Heart left ventricle (tissue), 16 donors: Measurements from ENCODE around the gene TTR. TPM values are rescaled to one million over a fixed set of nuclear protein-coding genes. Genes with fewer than 3 reads are reported as not detected.

Experiments used
- ATAC-seq, 4 donors: fragments of 200-7000 bp; cut with Tn5 transposase; one replicate each; pipeline ENCODE4 v1.9.1; 2020 to 2022; ENCODE audit warnings: moderate library complexity in 4 of 4, mild to moderate bottlenecking in 3 of 4, moderate number of reproducible peaks in 1 of 4
- DNase-seq, 5 donors: peaks; one replicate each; pipeline ENCODE4 v3.0.0-alpha.2; 2020
- H3K27ac ChIP-seq, 12 donors: fragments of 200-600 bp; sonication (generic) in 4 of 12; one replicate each; pipeline versions ENCODE4 v1.5.0 to v1.8.0; 2016 to 2022; ENCODE audit warnings: mild to moderate bottlenecking in 2 of 12
- H3K27me3 ChIP-seq, 9 donors: fragments of 200-600 bp; sonication (generic) in 2 of 9; one replicate each; pipeline versions ENCODE4 v1.5.1 to v1.8.0; 2016 to 2022; ENCODE audit warnings: mild to moderate bottlenecking in 3 of 9
- H3K36me3 ChIP-seq, 9 donors: fragments of 200-600 bp; sonication (generic) in 2 of 9; one replicate each; pipeline versions ENCODE4 v1.5.0 to v1.8.0; 2018 to 2022; ENCODE audit warnings: mild to moderate bottlenecking in 2 of 9
- H3K4me1 ChIP-seq, 12 donors: fragments of 200-600 bp; sonication (generic) in 4 of 12; one replicate each; pipeline versions ENCODE4 v1.5.0 to v1.8.0; 2016 to 2022; ENCODE audit warnings: mild to moderate bottlenecking in 3 of 12
- H3K4me3 ChIP-seq, 12 donors: fragments of 200-600 bp; sonication (generic) in 4 of 12; one replicate each; pipeline versions ENCODE4 v1.5.0 to v1.8.0; 2017 to 2022; ENCODE audit warnings: mild to moderate bottlenecking in 9 of 12, moderate library complexity in 4 of 12
- H3K9me3 ChIP-seq, 12 donors: fragments of 200-600 bp; sonication (generic) in 4 of 12; one replicate each; pipeline versions ENCODE4 v1.5.0 to v1.8.0; 2016 to 2022; ENCODE audit warnings: mild to moderate bottlenecking in 1 of 12
- POLR2A ChIP-seq, 2 donors: fragments of 450-650 bp; IDR thresholded peaks; one replicate each; pipeline ENCODE4 v1.6.1; 2017; ENCODE audit warnings: antibody characterized with exemption in 2 of 2, mild to moderate bottlenecking in 2 of 2, moderate library complexity in 2 of 2
- WGBS, 4 donors: extraction: QIAGEN DNeasy Blood & Tissue Kit in 2 of 4; methylation state at CpG; one replicate each; pipeline versions ENCODE4 v1.1.5 to v1.1.7; 2013 to 2018; 5-methylcytosine and 5-hydroxymethylcytosine counted together
- intact Hi-C, 10 donors: fragments of 100-400 bp; cut with DNase I; formaldehyde crosslinking; loops; one replicate each; pipeline versions ENCODE4 v1.11.1 to v1.14.2; 2022
- long read RNA-seq, 3 donors: library from polyadenylated mRNA; unstranded; transcript quantifications; one replicate each; pipeline ENCODE4 v2.0.0, GENCODE V29; 2020 to 2021
- polyA plus RNA-seq, 2 donors: library from polyadenylated mRNA; stranded (reverse); fragments of 200-250 nt; gene quantifications; one replicate each; pipeline ENCODE4 v1.2.3, GENCODE V29; 2013
- total RNA-seq, 9 donors: library from RNA; depleted of rRNA in 2 of 9; stranded (reverse); fragments of >200 nt in 2 of 9; fragmentation: NEBNext Ultra II Directional in 3 of 9; extraction: Animal tissue kit (Norgen Biotek cat#: 25700) in 3 of 9; gene quantifications; one replicate each; pipeline versions ENCODE4 v1.1.0 to v1.2.4, GENCODE V29; 2016 to 2023
- TF ChIP-seq, protein P1 (sequence below), 12 donors: fragments of 200-600 bp; sonication (generic) in 4 of 12; IDR thresholded peaks; one replicate each; pipeline versions ENCODE4 v1.5.0 to v1.8.0; 2018 to 2022; ENCODE audit warnings: antibody characterized with exemption in 12 of 12, mild to moderate bottlenecking in 5 of 12
- donor health status: ischemic (EF 13 %, LVEDD 7.1; RV severe dilation, severe dysfunction).
- donor health status: healthy with polysubstance abuse.
- donor health status: DM: no; HTN: yes; CAD: no.
- donor health status: DM: no; HTN: no; CAD: no.
- donor health status: ischemic (EF 25% LVEDD 6.9; RV normal size, moderate dysfunction).
- donor health status: ischemic (EF 25% LVEDD 5.7; RV mildly dilated, moderate dysfunction).
- donor health status: healthy.
- donor health status: DM: yes; HTN: yes; CAD: no.
- donor health status: ischemic (EF 35%, LVEDD 5.7; RV mildly dilated, moderate dysfunction).
- donor health status: nonischemic (EF 11% LVEDD 7.7; RV severe dilation, severe dysfunction).
- donor health status: DM: yes; HTN: yes; CAD: no.
- donor health status: PGD.
- donor health status: ischemic (EF 29% LVEDD 5.4; RV normal size, mild dysfunction).
- donor health status: nonischemic (EF 23%, LVEDD 6.1; RV moderate dilation, normal function).

The TTR gene
- total RNA-seq, result not detected
- under 1 TPM in 1 of 2 donors, not detected in 1; 0.19 TPM for polyA plus RNA-seq
- long read RNA-seq, donor 1, result 0 reads
- long read RNA-seq, donor 2, result 0 reads
- long read RNA-seq, donor 3, result 0 reads

DNA sequence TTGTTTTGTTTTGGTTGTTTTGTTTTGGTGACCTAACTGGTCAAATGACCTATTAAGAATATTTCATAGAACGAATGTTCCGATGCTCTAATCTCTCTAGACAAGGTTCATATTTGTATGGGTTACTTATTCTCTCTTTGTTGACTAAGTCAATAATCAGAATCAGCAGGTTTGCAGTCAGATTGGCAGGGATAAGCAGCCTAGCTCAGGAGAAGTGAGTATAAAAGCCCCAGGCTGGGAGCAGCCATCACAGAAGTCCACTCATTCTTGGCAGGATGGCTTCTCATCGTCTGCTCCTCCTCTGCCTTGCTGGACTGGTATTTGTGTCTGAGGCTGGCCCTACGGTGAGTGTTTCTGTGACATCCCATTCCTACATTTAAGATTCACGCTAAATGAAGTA is at the start of gene TTR:
Gene TTR (plus strand): TSS at position 250 of the 400 bp plus-strand sequence. CDS start 26 bp downstream, at position 276.
- ATAC-seq, result no peak
- intact Hi-C loops, result loop anchor here in 1 of 10 donors (10.0 kb wide), 1 partner anchor 63 kb away; no protein-coding TSS in a partner anchor
- Histone ChIP-seq H3K36me3 (no peaks in the 10 kb centered on the region), H3K9me3 (no peaks in the 10 kb centered on the region), H3K27ac (no peak within 1 kb of the TSS), H3K4me1 (no peaks in the 10 kb centered on the region), H3K4me3 (no peak within 1 kb of the TSS), H3K27me3 (peaks cover 0 to 3% (median 0%) of the 10 kb centered on the region in 9 donors)
- no peak for TF ChIP-seq POLR2A (IDR thresholded peaks at IDR 0.05)
- TF ChIP-seq, protein P1, sequence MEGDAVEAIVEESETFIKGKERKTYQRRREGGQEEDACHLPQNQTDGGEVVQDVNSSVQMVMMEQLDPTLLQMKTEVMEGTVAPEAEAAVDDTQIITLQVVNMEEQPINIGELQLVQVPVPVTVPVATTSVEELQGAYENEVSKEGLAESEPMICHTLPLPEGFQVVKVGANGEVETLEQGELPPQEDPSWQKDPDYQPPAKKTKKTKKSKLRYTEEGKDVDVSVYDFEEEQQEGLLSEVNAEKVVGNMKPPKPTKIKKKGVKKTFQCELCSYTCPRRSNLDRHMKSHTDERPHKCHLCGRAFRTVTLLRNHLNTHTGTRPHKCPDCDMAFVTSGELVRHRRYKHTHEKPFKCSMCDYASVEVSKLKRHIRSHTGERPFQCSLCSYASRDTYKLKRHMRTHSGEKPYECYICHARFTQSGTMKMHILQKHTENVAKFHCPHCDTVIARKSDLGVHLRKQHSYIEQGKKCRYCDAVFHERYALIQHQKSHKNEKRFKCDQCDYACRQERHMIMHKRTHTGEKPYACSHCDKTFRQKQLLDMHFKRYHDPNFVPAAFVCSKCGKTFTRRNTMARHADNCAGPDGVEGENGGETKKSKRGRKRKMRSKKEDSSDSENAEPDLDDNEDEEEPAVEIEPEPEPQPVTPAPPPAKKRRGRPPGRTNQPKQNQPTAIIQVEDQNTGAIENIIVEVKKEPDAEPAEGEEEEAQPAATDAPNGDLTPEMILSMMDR (IDR thresholded peaks at IDR 0.05), result no peak
- 69 to 80% (median 74%) methylated on average over 5 of the region's 5 CpGs for WGBS, 4 donors
- DNase-seq, result no peak

DNA sequence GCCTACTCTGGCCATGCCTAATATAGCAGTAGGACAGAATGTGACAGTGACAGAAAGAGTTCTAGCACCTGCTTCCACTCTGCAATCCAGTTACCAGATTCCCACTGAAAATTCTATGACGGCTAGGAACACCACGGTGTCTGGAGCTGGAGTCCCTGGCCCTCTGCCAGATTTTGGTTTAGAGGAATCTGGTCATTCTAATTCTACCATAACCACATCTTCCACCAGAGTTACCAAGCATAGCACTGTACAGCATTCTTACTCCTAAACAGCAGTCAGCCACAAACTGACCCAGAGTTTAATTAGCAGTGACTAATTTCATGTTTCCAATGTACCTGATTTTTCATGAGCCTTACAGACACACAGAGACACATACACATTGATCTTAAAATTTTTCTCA is 45.2 kb upstream of the TTR start:
- Histone ChIP-seq H3K4me1 (peaks cover 0 to 3% (median 0%) of the 10 kb centered on the region in 12 donors), H3K4me3 (no peak overlapping the region), H3K27ac (no peak overlapping the region), H3K36me3 (peaks cover 0 to 32% (median 10%) of the 10 kb centered on the region in 9 donors), H3K27me3 (no peaks in the 10 kb centered on the region), H3K9me3 (no peaks in the 10 kb centered on the region)
- WGBS, 4 donors, result 66 to 72% (median 70%) methylated on average over 2 of the region's 2 CpGs
- ATAC-seq (no peak), DNase-seq (no peak)
- TF ChIP-seq, protein P1 (IDR thresholded peaks at IDR 0.05), result no peak
- intact Hi-C loops, result no loop called here

DNA sequence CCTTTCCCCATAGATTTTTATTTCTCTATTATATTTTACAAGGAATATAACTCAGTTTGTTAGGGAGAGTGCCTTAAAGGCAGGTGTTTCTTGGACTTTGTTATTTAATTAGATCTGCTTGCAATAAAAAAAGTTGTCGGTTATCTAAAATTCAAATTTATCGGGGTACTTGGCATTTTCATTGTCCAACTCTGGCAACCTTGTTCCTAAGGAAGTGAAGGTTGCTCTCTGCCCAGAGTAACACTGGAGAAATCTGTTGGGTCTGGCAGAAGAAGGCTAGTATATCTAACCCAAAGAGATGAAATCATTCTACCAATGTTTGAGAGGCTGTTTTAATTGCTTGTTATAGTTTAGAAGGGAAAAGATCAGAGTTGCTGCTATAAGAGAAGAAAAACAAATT is 42.8 kb upstream of the TTR start:
- WGBS, 4 donors, result 86 to 94% (median 93%) methylated on average over 2 of the region's 2 CpGs
- DNase-seq (no peak), ATAC-seq (no peak)
- Histone ChIP-seq H3K27ac (no peak overlapping the region), H3K27me3 (no peaks in the 10 kb centered on the region), H3K4me3 (no peak overlapping the region), H3K4me1 (no peaks in the 10 kb centered on the region), H3K36me3 (peaks cover 0 to 14% (median 3%) of the 10 kb centered on the region in 9 donors), H3K9me3 (no peaks in the 10 kb centered on the region)
- TF ChIP-seq, protein P1 (IDR thresholded peaks at IDR 0.05), result no peak
- no peak for TF ChIP-seq POLR2A (IDR thresholded peaks at IDR 0.05)
- intact Hi-C loops, result no loop called here

DNA sequence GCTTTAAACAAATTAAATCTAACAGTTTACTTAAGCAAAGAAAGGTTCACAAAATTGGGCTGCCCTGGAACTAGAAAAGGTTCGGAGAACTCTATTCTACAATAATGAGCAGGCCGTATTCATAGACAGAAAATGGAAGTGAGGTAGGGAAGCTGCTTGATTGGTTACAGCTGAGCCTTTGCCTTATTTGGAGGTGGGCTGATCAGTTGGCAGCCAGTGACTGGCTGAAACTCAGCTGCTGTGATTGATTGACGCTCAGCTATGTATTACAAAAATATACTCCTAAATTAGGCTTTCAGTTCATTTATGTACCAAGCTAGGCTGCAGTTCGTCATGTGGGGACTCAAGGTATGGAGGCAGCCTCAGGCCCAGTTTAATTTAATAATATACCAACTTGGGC is 42.3 kb upstream of the TTR start:
- Histone ChIP-seq H3K9me3 (no peaks in the 10 kb centered on the region), H3K36me3 (peaks cover 0 to 14% (median 3%) of the 10 kb centered on the region in 9 donors), H3K4me3 (no peak overlapping the region), H3K27me3 (peaks cover 0 to 2% (median 0%) of the 10 kb centered on the region in 9 donors), H3K4me1 (no peaks in the 10 kb centered on the region), H3K27ac (no peak overlapping the region)
- intact Hi-C loops, result no loop called here
- DNase-seq (no peak), ATAC-seq (no peak)
- WGBS, 4 donors, result 83 to 93% (median 89%) methylated on average over 4 of the region's 4 CpGs
- no peak for TF ChIP-seq POLR2A (IDR thresholded peaks at IDR 0.05)
- TF ChIP-seq, protein P1 (IDR thresholded peaks at IDR 0.05), result no peak
